B cell (primary cell): ENCODE results near the gene HOMER3. TPM values are rescaled to one million over a fixed set of nuclear protein-coding genes. Genes with fewer than 3 reads are reported as not detected.

Experiments used
- ATAC-seq: fragments of 200-7000 bp; cut with Tn5 transposase; one replicate; pipeline ENCODE4 v1.10.0; 2021; ENCODE audit warnings: low read depth, mild to moderate bottlenecking, moderate number of reproducible peaks, moderate library complexity
- CTCF ChIA-PET: fragments of 350-600 bp; sonication (Branson Sonifier 250); formaldehyde crosslinking; loops from one replicate; lab custom pipeline; 2021; ENCODE audit warnings: antibody characterized with exemption, inconsistent platforms; lab: Charles Lee
- POLR2A ChIA-PET: fragments of 350-600 bp; sonication (Branson Sonifier 250); formaldehyde crosslinking; loops from one replicate; lab custom pipeline; 2021; ENCODE audit warnings: antibody characterized with exemption; lab: Charles Lee
- DNase-seq: peaks from one replicate; pipeline ENCODE4 v3.0.0; 2013
- H2AFZ ChIP-seq: 2 replicates; pipeline ENCODE4 v1.6.1; 2012; ENCODE audit warnings: mild to moderate bottlenecking, low read depth, low read length; ENCODE audit not compliant: insufficient read depth, poor library complexity, severe bottlenecking
- H3K27ac ChIP-seq, 2 donors: 1 replicate in 1 of 2; 2 replicates in 1 of 2; pipeline ENCODE4 v1.5.1; 2012 to 2013; ENCODE audit warnings: low read length in 2 of 2, mild to moderate bottlenecking in 2 of 2, moderate library complexity in 1 of 2
- H3K27me3 ChIP-seq, 4 experiments: fragments of 200-600 bp in 1 of 4; sonication (generic) in 1 of 4; replicated peaks in 1 of 4; 1 replicate in 2 of 4; 2 replicates in 2 of 4; pipeline versions ENCODE4 v1.6.1 to v1.7.0; 2013 to 2016; ENCODE audit warnings: low read length in 3 of 4, mild to moderate bottlenecking in 2 of 4, mixed read lengths in 1 of 4, moderate library complexity in 1 of 4; ENCODE audit not compliant: insufficient read depth in 4 of 4, control insufficient read depth in 3 of 4; ENCODE audit errors: control extremely low read depth in 1 of 4
- H3K36me3 ChIP-seq, 2 experiments: replicated peaks in 1 of 2; 1 replicate in 1 of 2; 2 replicates in 1 of 2; pipeline versions ENCODE4 v1.6.1 to v1.7.1; 2013; ENCODE audit warnings: low read length in 1 of 2; ENCODE audit not compliant: insufficient read depth in 2 of 2, control insufficient read depth in 1 of 2; ENCODE audit errors: control extremely low read depth in 1 of 2, extremely low read depth in 1 of 2
- H3K4me1 ChIP-seq, 2 donors: fragments of 200-600 bp in 1 of 2; sonication (generic) in 1 of 2; 1 replicate in 1 of 2; 2 replicates in 1 of 2; pipeline versions ENCODE4 v1.5.1 to v1.6.1; 2013 to 2017; ENCODE audit warnings: low read length in 2 of 2; ENCODE audit not compliant: control insufficient read depth in 2 of 2, insufficient read depth in 2 of 2
- H3K4me2 ChIP-seq: replicated peaks from 2 replicates; pipeline ENCODE3; 2012; ENCODE audit warnings: mild to moderate bottlenecking, low read depth, low read length; ENCODE audit not compliant: poor library complexity, severe bottlenecking
- H3K4me3 ChIP-seq, 5 experiments: fragments of 200-600 bp in 1 of 5; sonication (generic) in 1 of 5; 1 replicate in 3 of 5; 2 replicates in 2 of 5; pipeline versions ENCODE4 v1.5.1 to v1.7.0; 2011 to 2016; ENCODE audit warnings: low read length in 4 of 5, mild to moderate bottlenecking in 4 of 5, low read depth in 2 of 5, control low read depth in 1 of 5, moderate library complexity in 1 of 5; ENCODE audit not compliant: insufficient read depth in 1 of 5; ENCODE audit errors: control extremely low read depth in 1 of 5, extremely low read depth in 1 of 5
- H3K79me2 ChIP-seq: fragments of 200-600 bp; sonication (generic); one replicate; pipeline ENCODE4 v1.6.0; 2016; ENCODE audit warnings: low read length; ENCODE audit not compliant: control insufficient read depth, insufficient read depth
- H3K9ac ChIP-seq: fragments of 200-600 bp; sonication (generic); 2 replicates; pipeline ENCODE4 v1.6.1; 2017; ENCODE audit warnings: mild to moderate bottlenecking, low read length, moderate library complexity
- H3K9me3 ChIP-seq, 3 donors: one replicate each; pipeline versions ENCODE4 v1.6.1 to v1.7.1; 2013; ENCODE audit warnings: low read length in 2 of 3; ENCODE audit not compliant: control insufficient read depth in 2 of 3, insufficient read depth in 1 of 3; ENCODE audit errors: control extremely low read depth in 1 of 3
- H4K20me1 ChIP-seq: 2 replicates; pipeline ENCODE4 v1.6.0; 2012; ENCODE audit warnings: mild to moderate bottlenecking, low read length; ENCODE audit not compliant: insufficient read depth, control insufficient read depth, poor library complexity, severe bottlenecking
- H3K27ac Mint-ChIP-seq: one replicate; pipeline ENCODE4 v1.8.0; 2021; ENCODE audit warnings: mixed read lengths
- H3K27me3 Mint-ChIP-seq: one replicate; pipeline ENCODE4 v1.8.0; 2021; ENCODE audit warnings: mixed read lengths
- H3K4me1 Mint-ChIP-seq: one replicate; pipeline ENCODE4 v1.8.0; 2021; ENCODE audit warnings: mixed read lengths
- H3K4me3 Mint-ChIP-seq: one replicate; pipeline ENCODE4 v1.8.0; 2021; ENCODE audit warnings: mixed read lengths
- H3K9me3 Mint-ChIP-seq: one replicate; pipeline ENCODE4 v1.8.0; 2022; ENCODE audit warnings: mixed read lengths; ENCODE audit not compliant: insufficient read depth
- EZH2 ChIP-seq: IDR thresholded peaks from 2 replicates; pipeline ENCODE4 v1.6.1; 2012; ENCODE audit warnings: borderline replicate concordance, low read depth, mild to moderate bottlenecking, moderate library complexity, low read length; ENCODE audit not compliant: insufficient read depth, poor library complexity, severe bottlenecking
- WGBS: methylation state at CpG from one replicate; pipeline ENCODE4 v1.1.5; 2013; ENCODE audit warnings: missing lambda C conversion rate; ENCODE audit not compliant: insufficient coverage; 5-methylcytosine and 5-hydroxymethylcytosine counted together
- intact Hi-C: fragments of 100-400 bp; cut with micrococcal nuclease; formaldehyde crosslinking; loops from one replicate; pipeline ENCODE4 v1.10.0; 2022
- polyA plus RNA-seq: library from polyadenylated mRNA; depleted of rRNA; stranded (reverse); fragments of >200 nt; gene quantifications from 2 replicates; pipeline ENCODE4 v1.2.3, GENCODE V29; 2012
- total RNA-seq, 2 donors: library from RNA; stranded (reverse); fragments of 120-200 nt in 1 of 2; gene quantifications; 1 replicate in 1 of 2; 2 replicates in 1 of 2; pipeline versions ENCODE4 v1.2.3 to v1.2.4, GENCODE V29; 2013 to 2022
- TF ChIP-seq, protein P1 (sequence below): fragments of 200-600 bp; IDR thresholded peaks from one replicate; pipeline ENCODE4 v1.8.0; 2022; ENCODE audit warnings: antibody characterized with exemption, mild to moderate bottlenecking

Gene HOMER3
- total and polyA plus RNA-seq, 2 donors (not counting 1 experiment from before 2014, with no cell fraction given) = 5.9 to 26.4 TPM

DNA sequence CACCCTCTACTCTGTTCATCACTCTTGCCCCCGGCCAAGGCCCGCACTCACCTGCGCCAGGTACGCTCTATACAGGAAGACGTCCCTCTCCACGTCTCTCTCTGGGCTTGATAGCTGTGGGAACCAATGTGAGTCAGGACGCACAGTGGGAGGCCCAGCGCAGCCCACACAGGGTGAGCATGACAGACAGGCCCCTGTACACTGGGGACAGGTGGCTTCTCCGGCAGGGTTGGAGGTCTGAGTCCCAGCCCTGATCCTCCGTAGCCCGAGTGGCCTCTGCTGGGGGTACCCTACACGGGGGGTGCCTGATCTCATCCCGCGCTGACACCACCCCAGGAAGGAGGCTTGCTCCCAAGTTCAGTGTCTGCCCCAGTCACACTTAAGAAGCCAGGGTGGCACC, 28.1 kb downstream of the HOMER3 start:
- H3K9me3 ChIP-seq = no peaks in the 10 kb centered on the region
- Mint-ChIP-seq H3K4me1 (peaks cover 19% of the 10 kb centered on the region), H3K27ac (no peak overlapping the region), H3K27me3 (no peaks in the 10 kb centered on the region), H3K9me3 (no peaks in the 10 kb centered on the region), H3K4me3 (no peak overlapping the region)
- no peak for DNase-seq
- ChIA-PET CTCF (no interaction called here), POLR2A (interaction anchor here (0.6 kb wide), 1 partner anchor 442 kb away, joined by 3 read pairs; no protein-coding TSS in a partner anchor)
- H3K4me1 ChIP-seq = peaks cover 3 to 8% of the 10 kb centered on the region in 2 donors
- intact Hi-C loops = no loop called here
- peaks cover 78% of the 10 kb centered on the region for H4K20me1 ChIP-seq
- WGBS = 97% methylated on average over 14 of the region's 14 CpGs
- peaks cover 0 to 52% of the 10 kb centered on the region in 2 experiments for H3K36me3 ChIP-seq
- no peak overlapping the region for H2AFZ ChIP-seq
- H3K4me2 ChIP-seq = no peak overlapping the region
- peaks cover 79% of the 10 kb centered on the region for H3K79me2 ChIP-seq
- no peak overlapping the region for H3K9ac ChIP-seq
- H3K4me3 ChIP-seq = no peak overlapping the region
- no peaks in the 10 kb centered on the region for H3K27me3 ChIP-seq
- ATAC-seq = no peak
- TF ChIP-seq, protein P1, sequence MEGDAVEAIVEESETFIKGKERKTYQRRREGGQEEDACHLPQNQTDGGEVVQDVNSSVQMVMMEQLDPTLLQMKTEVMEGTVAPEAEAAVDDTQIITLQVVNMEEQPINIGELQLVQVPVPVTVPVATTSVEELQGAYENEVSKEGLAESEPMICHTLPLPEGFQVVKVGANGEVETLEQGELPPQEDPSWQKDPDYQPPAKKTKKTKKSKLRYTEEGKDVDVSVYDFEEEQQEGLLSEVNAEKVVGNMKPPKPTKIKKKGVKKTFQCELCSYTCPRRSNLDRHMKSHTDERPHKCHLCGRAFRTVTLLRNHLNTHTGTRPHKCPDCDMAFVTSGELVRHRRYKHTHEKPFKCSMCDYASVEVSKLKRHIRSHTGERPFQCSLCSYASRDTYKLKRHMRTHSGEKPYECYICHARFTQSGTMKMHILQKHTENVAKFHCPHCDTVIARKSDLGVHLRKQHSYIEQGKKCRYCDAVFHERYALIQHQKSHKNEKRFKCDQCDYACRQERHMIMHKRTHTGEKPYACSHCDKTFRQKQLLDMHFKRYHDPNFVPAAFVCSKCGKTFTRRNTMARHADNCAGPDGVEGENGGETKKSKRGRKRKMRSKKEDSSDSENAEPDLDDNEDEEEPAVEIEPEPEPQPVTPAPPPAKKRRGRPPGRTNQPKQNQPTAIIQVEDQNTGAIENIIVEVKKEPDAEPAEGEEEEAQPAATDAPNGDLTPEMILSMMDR = no peak
- no peak for TF ChIP-seq EZH2
- no peak overlapping the region for H3K27ac ChIP-seq

DNA sequence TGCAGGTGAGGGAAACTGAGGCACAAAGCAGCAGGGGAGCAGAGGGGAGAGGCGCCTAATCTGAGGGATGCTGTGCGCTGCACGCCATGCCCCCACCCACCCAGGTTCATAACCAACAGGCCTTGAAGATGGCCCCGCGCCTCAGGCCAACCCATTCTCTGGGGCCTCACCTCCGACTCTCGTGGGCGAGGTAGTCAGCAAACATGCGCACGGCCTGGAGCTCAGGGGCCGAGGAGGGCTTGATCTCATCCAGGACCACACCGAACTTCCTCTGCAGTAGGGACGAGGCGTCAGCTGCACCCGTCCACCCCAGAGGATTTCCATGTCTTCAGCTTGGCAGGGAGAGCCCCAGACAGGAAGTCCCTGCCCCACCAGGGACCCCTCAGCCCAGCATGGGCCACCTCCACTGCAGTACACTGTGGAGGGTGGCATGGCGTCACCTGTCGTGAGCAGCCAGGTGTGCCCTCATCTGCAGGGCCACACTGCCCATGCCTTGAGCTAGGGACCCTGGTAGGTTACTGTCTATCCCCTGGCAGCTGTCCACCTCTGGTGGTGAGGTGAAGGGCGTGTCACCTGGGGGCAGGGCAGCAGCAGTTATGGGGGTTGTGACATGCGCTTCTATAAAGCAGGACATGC, 30.1 kb downstream of the HOMER3 start:
- ATAC-seq (no peak), DNase-seq (no peak)
- Histone ChIP-seq H3K36me3 (peaks cover 0 to 65% of the 10 kb centered on the region in 2 experiments), H3K4me3 (no peak overlapping the region), H3K27ac (no peak overlapping the region), H3K79me2 (peaks cover 59% of the 10 kb centered on the region), H4K20me1 (peaks cover 87% of the 10 kb centered on the region), H3K27me3 (no peaks in the 10 kb centered on the region), H3K4me1 (no peaks in the 10 kb centered on the region), H3K9ac (no peak overlapping the region), H2AFZ (no peak overlapping the region), H3K9me3 (no peaks in the 10 kb centered on the region), H3K4me2 (no peak overlapping the region)
- H3K27me3 Mint-ChIP-seq = no peaks in the 10 kb centered on the region
- H3K4me1 Mint-ChIP-seq = peaks cover 10% of the 10 kb centered on the region
- no peak overlapping the region for H3K27ac Mint-ChIP-seq
- CTCF ChIA-PET = no interaction called here
- POLR2A ChIA-PET = no interaction called here
- 98% methylated on average over 15 of the region's 19 CpGs for WGBS
- no peaks in the 10 kb centered on the region for H3K9me3 Mint-ChIP-seq
- H3K4me3 Mint-ChIP-seq = no peak overlapping the region
- intact Hi-C loops = no loop called here
- TF ChIP-seq, protein P1 = no peak
- no peak for TF ChIP-seq EZH2
